ENCODE data around the gene PRR7. TPM values are rescaled to one million over a fixed set of nuclear protein-coding genes. Genes with fewer than 3 reads are reported as not detected.

PRR7 gene
- total and polyA plus RNA-seq, 4 donors: 0.17 to 1.4 (median 0.49) TPM

- TF ChIP-seq, protein P1, sequence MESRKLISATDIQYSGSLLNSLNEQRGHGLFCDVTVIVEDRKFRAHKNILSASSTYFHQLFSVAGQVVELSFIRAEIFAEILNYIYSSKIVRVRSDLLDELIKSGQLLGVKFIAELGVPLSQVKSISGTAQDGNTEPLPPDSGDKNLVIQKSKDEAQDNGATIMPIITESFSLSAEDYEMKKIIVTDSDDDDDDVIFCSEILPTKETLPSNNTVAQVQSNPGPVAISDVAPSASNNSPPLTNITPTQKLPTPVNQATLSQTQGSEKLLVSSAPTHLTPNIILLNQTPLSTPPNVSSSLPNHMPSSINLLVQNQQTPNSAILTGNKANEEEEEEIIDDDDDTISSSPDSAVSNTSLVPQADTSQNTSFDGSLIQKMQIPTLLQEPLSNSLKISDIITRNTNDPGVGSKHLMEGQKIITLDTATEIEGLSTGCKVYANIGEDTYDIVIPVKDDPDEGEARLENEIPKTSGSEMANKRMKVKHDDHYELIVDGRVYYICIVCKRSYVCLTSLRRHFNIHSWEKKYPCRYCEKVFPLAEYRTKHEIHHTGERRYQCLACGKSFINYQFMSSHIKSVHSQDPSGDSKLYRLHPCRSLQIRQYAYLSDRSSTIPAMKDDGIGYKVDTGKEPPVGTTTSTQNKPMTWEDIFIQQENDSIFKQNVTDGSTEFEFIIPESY (IDR thresholded peaks at IDR 0.05): no peak
- TF ChIP-seq FOXA1 (IDR thresholded peaks at IDR 0.05) (no peak), RAD21 (IDR thresholded peaks at IDR 0.05) (no peak), ATF3 (IDR thresholded peaks at IDR 0.05) (no peak), EGR1 (IDR thresholded peaks at IDR 0.05; ENCODE audit: low read depth in 2 of 2) (no peak), HNF4G (IDR thresholded peaks at IDR 0.05) (no peak)
Measured at GRCh38 chr5:177435847-177436536, 10.6 kb upstream of the PRR7 start (continued).

- no peak overlapping the region for H3K27ac ChIP-seq (ENCODE audit: low read depth in 1 of 2, low read length in 2 of 2)
Measured at GRCh38 chr5:177437623-177438022, 9.0 kb upstream of the PRR7 start.

GRCh38 chr5:177438468-177438867 lies 8.1 kb upstream of the PRR7 start:
- no peak for DNase-seq (ENCODE audit: low spot score)
- no peaks in the 10 kb centered on the region for H3K4me1 ChIP-seq (ENCODE audit: control insufficient read depth in 4 of 4, insufficient read depth in 4 of 4, low read length in 3 of 4)

More at GRCh38 chr5:177437623-177438022, 9.0 kb upstream of the PRR7 start:
- H3K9ac ChIP-seq (ENCODE audit: low read depth in 1 of 2, low read length in 2 of 2): no peak overlapping the region
- no peak for TF ChIP-seq SP1 (IDR thresholded peaks at IDR 0.05)
- TF ChIP-seq, protein P1 (IDR thresholded peaks at IDR 0.05): no peak
- TF ChIP-seq EGR1 (IDR thresholded peaks at IDR 0.05; ENCODE audit: low read depth in 2 of 2): no peak
- TF ChIP-seq RXRA (IDR thresholded peaks at IDR 0.05): no peak
- no peak for TF ChIP-seq TAF1 (conservative IDR thresholded peaks at IDR 0.05)
- TF ChIP-seq, protein P2, sequence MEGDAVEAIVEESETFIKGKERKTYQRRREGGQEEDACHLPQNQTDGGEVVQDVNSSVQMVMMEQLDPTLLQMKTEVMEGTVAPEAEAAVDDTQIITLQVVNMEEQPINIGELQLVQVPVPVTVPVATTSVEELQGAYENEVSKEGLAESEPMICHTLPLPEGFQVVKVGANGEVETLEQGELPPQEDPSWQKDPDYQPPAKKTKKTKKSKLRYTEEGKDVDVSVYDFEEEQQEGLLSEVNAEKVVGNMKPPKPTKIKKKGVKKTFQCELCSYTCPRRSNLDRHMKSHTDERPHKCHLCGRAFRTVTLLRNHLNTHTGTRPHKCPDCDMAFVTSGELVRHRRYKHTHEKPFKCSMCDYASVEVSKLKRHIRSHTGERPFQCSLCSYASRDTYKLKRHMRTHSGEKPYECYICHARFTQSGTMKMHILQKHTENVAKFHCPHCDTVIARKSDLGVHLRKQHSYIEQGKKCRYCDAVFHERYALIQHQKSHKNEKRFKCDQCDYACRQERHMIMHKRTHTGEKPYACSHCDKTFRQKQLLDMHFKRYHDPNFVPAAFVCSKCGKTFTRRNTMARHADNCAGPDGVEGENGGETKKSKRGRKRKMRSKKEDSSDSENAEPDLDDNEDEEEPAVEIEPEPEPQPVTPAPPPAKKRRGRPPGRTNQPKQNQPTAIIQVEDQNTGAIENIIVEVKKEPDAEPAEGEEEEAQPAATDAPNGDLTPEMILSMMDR (IDR thresholded peaks at IDR 0.05; ENCODE audit: low read depth, low read length, missing input control): no peak
- TF ChIP-seq YY1 (IDR thresholded peaks at IDR 0.05): no peak
- H3K9me3 ChIP-seq (ENCODE audit: control insufficient read depth in 4 of 4, low read length in 3 of 4): no peaks in the 10 kb centered on the region
- H3K27me3 ChIP-seq (ENCODE audit: control insufficient read depth in 4 of 4, insufficient read depth in 4 of 4, low read length in 3 of 4): no peaks in the 10 kb centered on the region
- no peaks in the 10 kb centered on the region for H3K4me1 ChIP-seq (ENCODE audit: control insufficient read depth in 4 of 4, insufficient read depth in 4 of 4, low read length in 3 of 4)
- peaks cover 8 to 35% (median 19%) of the 10 kb centered on the region in 4 donors for H3K36me3 ChIP-seq (ENCODE audit: control insufficient read depth in 4 of 4, insufficient read depth in 3 of 4, low read depth in 1 of 4, low read length in 3 of 4)
- H3K4me3 ChIP-seq (ENCODE audit: low read depth in 1 of 3, low read length in 3 of 3): no peak overlapping the region
- 73% methylated on average over 4 of the region's 4 CpGs for WGBS
- DNase-seq (ENCODE audit: low spot score): no peak

More at GRCh38 chr5:177438468-177438867, 8.1 kb upstream of the PRR7 start:
- TF ChIP-seq, protein P2 (IDR thresholded peaks at IDR 0.05; ENCODE audit: low read depth, low read length, missing input control): no peak
- TF ChIP-seq HNF4G (IDR thresholded peaks at IDR 0.05) (no peak), SP1 (IDR thresholded peaks at IDR 0.05) (no peak), RXRA (IDR thresholded peaks at IDR 0.05) (no peak), FOXA2 (IDR thresholded peaks at IDR 0.05) (no peak), EGR1 (IDR thresholded peaks at IDR 0.05; ENCODE audit: low read depth in 2 of 2) (no peak)
- H3K9me3 ChIP-seq (ENCODE audit: control insufficient read depth in 4 of 4, low read length in 3 of 4): no peaks in the 10 kb centered on the region
- no peak overlapping the region for H3K4me3 ChIP-seq (ENCODE audit: low read depth in 1 of 3, low read length in 3 of 3)
- WGBS: 96% methylated on average over 10 of the region's 10 CpGs
- no peak overlapping the region for H3K9ac ChIP-seq (ENCODE audit: low read depth in 1 of 2, low read length in 2 of 2)
- no peaks in the 10 kb centered on the region for H3K27me3 ChIP-seq (ENCODE audit: control insufficient read depth in 4 of 4, insufficient read depth in 4 of 4, low read length in 3 of 4)
- peaks cover 8 to 28% (median 18%) of the 10 kb centered on the region in 4 donors for H3K36me3 ChIP-seq (ENCODE audit: control insufficient read depth in 4 of 4, insufficient read depth in 3 of 4, low read depth in 1 of 4, low read length in 3 of 4)
- no peak overlapping the region for H3K27ac ChIP-seq (ENCODE audit: low read depth in 1 of 2, low read length in 2 of 2)

Measured in liver (tissue), 9 donors.